LNCaP clone FGC (cell line): ENCODE results near the gene PTPRN.

Source experiments
- DNase-seq: peaks from one replicate; pipeline ENCODE4 v3.0.0-alpha.2; 2011; ENCODE audit warnings: low read depth
- H3K4me3 ChIP-seq: 2 replicates; pipeline ENCODE4 v1.5.1; 2011; ENCODE audit warnings: mild to moderate bottlenecking, low read depth, low read length, control low read depth
- TF ChIP-seq, protein P1 (sequence below): IDR thresholded peaks from 2 replicates; pipeline ENCODE4 v1.5.1; 2012; ENCODE audit warnings: mild to moderate bottlenecking; ENCODE audit not compliant: control insufficient read depth, insufficient read depth; ENCODE audit errors: extremely low read depth

The PTPRN gene

DNA sequence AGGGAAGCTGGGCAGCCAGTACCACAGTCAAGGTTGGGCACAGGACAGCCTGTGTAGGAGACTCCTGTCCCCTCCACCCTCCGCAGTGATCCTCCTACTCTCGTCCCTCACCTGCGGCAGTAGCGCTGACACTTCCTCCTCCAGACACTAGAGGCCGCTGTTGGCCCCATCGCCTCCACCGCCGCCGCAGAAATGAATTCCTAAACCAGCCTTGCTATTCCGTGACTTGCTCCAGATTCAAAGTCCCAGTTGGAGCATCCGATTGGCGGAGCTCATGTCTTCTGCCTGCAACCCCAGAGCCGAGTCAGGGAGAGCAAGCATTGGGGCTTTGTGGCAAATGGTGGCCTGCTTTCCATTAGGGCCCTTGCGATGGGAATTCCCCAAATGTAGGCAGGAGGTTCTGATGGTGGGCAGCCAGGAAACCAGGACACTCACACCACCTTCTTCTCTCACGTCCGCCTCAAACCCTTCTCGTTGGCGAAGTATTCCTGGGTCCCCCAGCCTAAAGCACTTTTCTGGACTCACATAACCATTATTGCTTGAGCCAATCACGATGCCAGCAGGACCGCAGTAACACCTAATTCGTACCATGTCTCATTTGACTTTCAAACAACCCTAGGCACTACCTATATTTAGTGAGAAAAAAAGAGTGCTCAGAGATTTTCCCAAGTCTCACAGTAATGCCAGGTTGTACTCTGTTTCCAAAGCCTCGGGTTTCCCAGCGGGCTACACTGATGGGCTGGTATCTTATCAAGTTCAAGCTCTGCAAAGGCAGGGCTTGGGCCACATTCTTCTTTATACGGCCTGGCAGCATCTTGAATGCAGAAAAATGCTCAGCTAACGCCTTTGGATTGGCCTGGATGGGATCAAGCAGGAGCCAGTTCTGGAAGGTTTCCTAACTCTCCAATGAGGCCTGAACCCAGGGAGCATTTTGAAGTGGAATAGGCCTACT lies 31.2 kb downstream of the PTPRN start:
- TF ChIP-seq, protein P1, sequence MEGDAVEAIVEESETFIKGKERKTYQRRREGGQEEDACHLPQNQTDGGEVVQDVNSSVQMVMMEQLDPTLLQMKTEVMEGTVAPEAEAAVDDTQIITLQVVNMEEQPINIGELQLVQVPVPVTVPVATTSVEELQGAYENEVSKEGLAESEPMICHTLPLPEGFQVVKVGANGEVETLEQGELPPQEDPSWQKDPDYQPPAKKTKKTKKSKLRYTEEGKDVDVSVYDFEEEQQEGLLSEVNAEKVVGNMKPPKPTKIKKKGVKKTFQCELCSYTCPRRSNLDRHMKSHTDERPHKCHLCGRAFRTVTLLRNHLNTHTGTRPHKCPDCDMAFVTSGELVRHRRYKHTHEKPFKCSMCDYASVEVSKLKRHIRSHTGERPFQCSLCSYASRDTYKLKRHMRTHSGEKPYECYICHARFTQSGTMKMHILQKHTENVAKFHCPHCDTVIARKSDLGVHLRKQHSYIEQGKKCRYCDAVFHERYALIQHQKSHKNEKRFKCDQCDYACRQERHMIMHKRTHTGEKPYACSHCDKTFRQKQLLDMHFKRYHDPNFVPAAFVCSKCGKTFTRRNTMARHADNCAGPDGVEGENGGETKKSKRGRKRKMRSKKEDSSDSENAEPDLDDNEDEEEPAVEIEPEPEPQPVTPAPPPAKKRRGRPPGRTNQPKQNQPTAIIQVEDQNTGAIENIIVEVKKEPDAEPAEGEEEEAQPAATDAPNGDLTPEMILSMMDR, result peak; percentile 93
- peak; percentile 23 for DNase-seq
- no peak overlapping the region for H3K4me3 ChIP-seq

- no peak overlapping the region for H3K4me3 ChIP-seq
- no peak for DNase-seq
- TF ChIP-seq, protein P1, result no peak
These were observed 34.8 kb downstream of the PTPRN start for GRCh38 chr2:219274361-219274921.

- TF ChIP-seq, protein P1, result no peak
- no peak overlapping the region for H3K4me3 ChIP-seq
- DNase-seq, result no peak
These were observed 35.3 kb downstream of the PTPRN start for GRCh38 chr2:219273937-219274336.

GRCh38 chr2:219272995-219273394 lies 36.2 kb downstream of the PTPRN start:
- DNase-seq, result no peak
- TF ChIP-seq, protein P1, result no peak
- no peak overlapping the region for H3K4me3 ChIP-seq

DNA sequence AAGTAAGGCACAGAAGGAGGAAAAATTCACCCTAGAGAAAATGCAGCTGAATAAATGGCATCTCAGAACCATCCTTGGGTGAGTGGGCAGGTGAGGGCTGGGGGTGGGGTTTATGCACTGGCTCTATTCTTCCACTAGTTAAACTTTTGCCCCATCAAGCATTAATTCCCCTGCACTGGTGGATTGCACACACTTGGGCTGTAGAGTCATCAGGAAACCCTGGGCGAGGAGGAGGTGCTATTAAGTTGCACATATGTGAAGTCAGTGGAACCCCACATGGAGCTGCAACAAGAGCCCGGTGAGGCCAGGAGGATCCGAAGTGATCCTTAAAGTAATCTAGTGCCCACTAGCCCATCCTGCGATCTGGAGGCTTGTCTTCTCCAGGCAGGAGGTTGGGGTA lies 36.8 kb downstream of the PTPRN start:
- TF ChIP-seq, protein P1, result no peak
- H3K4me3 ChIP-seq, result no peak overlapping the region
- no peak for DNase-seq

- no peak for DNase-seq
- H3K4me3 ChIP-seq, result no peak overlapping the region
- TF ChIP-seq, protein P1, result no peak
These were observed 38.2 kb downstream of the PTPRN start for GRCh38 chr2:219271021-219271420.

GRCh38 chr2:219270055-219270372 lies 39.2 kb downstream of the PTPRN start:
- H3K4me3 ChIP-seq, result no peak overlapping the region
- no peak for DNase-seq
- TF ChIP-seq, protein P1, result no peak
